Measurements from ENCODE around the gene ZNF107.
"Not testable (repeated sequence)": the region's sequence is repeated elsewhere in the genome, so short reads cannot be mapped to it uniquely, and the experiment has no call there.

- not testable (repeated sequence) for TF ChIP-seq POLR2AphosphoS5 (IDR thresholded peaks at IDR 0.05; ENCODE audit: low read depth, low read length); EZH2 (IDR thresholded peaks at IDR 0.05; ENCODE audit: low read depth, low read length, severe bottlenecking); TAF1 (IDR thresholded peaks at IDR 0.05; ENCODE audit: low read depth, low read length); GTF2F1 (IDR thresholded peaks at IDR 0.05; ENCODE audit: borderline replicate concordance, low read depth, low read length)
- TF ChIP-seq, protein P1, sequence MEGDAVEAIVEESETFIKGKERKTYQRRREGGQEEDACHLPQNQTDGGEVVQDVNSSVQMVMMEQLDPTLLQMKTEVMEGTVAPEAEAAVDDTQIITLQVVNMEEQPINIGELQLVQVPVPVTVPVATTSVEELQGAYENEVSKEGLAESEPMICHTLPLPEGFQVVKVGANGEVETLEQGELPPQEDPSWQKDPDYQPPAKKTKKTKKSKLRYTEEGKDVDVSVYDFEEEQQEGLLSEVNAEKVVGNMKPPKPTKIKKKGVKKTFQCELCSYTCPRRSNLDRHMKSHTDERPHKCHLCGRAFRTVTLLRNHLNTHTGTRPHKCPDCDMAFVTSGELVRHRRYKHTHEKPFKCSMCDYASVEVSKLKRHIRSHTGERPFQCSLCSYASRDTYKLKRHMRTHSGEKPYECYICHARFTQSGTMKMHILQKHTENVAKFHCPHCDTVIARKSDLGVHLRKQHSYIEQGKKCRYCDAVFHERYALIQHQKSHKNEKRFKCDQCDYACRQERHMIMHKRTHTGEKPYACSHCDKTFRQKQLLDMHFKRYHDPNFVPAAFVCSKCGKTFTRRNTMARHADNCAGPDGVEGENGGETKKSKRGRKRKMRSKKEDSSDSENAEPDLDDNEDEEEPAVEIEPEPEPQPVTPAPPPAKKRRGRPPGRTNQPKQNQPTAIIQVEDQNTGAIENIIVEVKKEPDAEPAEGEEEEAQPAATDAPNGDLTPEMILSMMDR (IDR thresholded peaks at IDR 0.05; ENCODE audit: control extremely low read depth in 1 of 3, insufficient read depth in 1 of 3, low read depth in 1 of 3, low read length in 3 of 3) = not testable (repeated sequence)
Observed at GRCh38 chr7:64738953-64739352, 73.0 kb downstream of the ZNF107 start.
